K562 treated with DMSO at 1 percent for 24 hours (cell line): ENCODE results near the gene PIRT. TPM values are rescaled to one million over a fixed set of nuclear protein-coding genes. Genes with fewer than 3 reads are reported as not detected.

Source experiments
- total RNA-seq: library from RNA; unstranded; fragments of 300-600 nt; gene quantifications from 2 replicates; pipeline ENCODE4 v1.2.3, GENCODE V29; 2022; ENCODE audit warnings: low read depth; ENCODE audit not compliant: insufficient read depth

Gene PIRT
- not detected in 2 replicates for total RNA-seq

GRCh38 chr17:10837921-10838320 is at the start of gene PIRT:
TSS of gene PIRT (minus strand) at chr17:10838087. CDS start at chr17:10825645, 12,442 bp downstream.

GRCh38 chr17:10803830-10804475 is 33.9 kb downstream of the PIRT start, which contains the start of gene TMEM238L:
TSS of gene TMEM238L (minus strand) at chr17:10804099. CDS start at chr17:10803963, 136 bp downstream.

Other genes starting within 250 kb of the PIRT start
- 0.15 and 0.19 TPM in 2 replicates for gene MYH3, start 180.8 kb downstream of the PIRT start, total RNA-seq
- gene SCO1, start 140.6 kb downstream of the PIRT start, total RNA-seq, result 6.5 and 7.8 TPM in 2 replicates
- 5.2 and 6.3 TPM in 2 replicates for gene ADPRM, start 140.5 kb downstream of the PIRT start, total RNA-seq
- gene TMEM220, start 108.1 kb downstream of the PIRT start, total RNA-seq, result not detected in 2 replicates
- gene TMEM238L, start 34.0 kb downstream of the PIRT start, total RNA-seq, result not detected in 2 replicates